GM10248 (cell line): ENCODE measurements around the gene ARHGAP18.

Experiments
- CTCF ChIA-PET: fragments of 300-600 bp; sonication (Branson Sonifier 250); formaldehyde crosslinking; extraction: SDS; loops from one replicate; lab custom pipeline; 2021; ENCODE audit warnings: antibody characterized with exemption; lab: Yijun Ruan, JAX
- POLR2A ChIA-PET: fragments of 350-650 bp; sonication (Branson Sonifier 250); formaldehyde crosslinking; extraction: SDS; loops from one replicate; lab custom pipeline; 2020; ENCODE audit warnings: antibody characterized with exemption; lab: Yijun Ruan, JAX
- DNase-seq: peaks from one replicate; pipeline ENCODE4 v3.0.0; 2012; ENCODE audit errors: extremely low spot score
- TF ChIP-seq, protein P1 (sequence below): IDR thresholded peaks from 2 replicates; pipeline ENCODE4 v1.5.1; 2012; ENCODE audit warnings: mild to moderate bottlenecking, low read depth; ENCODE audit errors: extremely low read depth, missing control alignments, control extremely low read depth

ARHGAP18 gene

DNA sequence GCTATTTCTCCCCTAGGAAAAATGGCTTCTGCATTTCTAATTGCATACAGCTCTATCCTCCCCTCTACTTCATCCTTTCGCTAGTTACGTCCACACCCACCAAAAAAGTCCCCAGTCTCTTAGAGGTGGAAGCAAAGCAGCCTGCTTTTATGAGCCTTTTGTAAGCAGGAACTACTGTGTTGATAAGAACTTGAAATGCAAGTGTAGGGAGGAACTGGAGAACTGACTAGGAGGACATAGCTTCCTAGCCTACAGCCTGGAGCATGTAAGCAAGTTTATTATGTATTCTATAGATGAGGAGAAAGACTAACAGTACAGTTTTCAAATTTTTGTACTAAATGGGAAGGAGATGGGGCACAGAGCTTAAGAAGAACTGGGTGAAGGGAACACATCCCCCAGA is 10.3 kb downstream of the ARHGAP18 start:
- CTCF ChIA-PET: interaction anchor here (0.7 to 3.3 kb wide), 17 partner anchors 7 to 75 kb away, joined by 3 to 14 read pairs (median 3); partner anchors contain the start of gene ARHGAP18
- DNase-seq: no peak
- POLR2A ChIA-PET: no interaction called here
- TF ChIP-seq, protein P1, sequence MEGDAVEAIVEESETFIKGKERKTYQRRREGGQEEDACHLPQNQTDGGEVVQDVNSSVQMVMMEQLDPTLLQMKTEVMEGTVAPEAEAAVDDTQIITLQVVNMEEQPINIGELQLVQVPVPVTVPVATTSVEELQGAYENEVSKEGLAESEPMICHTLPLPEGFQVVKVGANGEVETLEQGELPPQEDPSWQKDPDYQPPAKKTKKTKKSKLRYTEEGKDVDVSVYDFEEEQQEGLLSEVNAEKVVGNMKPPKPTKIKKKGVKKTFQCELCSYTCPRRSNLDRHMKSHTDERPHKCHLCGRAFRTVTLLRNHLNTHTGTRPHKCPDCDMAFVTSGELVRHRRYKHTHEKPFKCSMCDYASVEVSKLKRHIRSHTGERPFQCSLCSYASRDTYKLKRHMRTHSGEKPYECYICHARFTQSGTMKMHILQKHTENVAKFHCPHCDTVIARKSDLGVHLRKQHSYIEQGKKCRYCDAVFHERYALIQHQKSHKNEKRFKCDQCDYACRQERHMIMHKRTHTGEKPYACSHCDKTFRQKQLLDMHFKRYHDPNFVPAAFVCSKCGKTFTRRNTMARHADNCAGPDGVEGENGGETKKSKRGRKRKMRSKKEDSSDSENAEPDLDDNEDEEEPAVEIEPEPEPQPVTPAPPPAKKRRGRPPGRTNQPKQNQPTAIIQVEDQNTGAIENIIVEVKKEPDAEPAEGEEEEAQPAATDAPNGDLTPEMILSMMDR: no peak

DNA sequence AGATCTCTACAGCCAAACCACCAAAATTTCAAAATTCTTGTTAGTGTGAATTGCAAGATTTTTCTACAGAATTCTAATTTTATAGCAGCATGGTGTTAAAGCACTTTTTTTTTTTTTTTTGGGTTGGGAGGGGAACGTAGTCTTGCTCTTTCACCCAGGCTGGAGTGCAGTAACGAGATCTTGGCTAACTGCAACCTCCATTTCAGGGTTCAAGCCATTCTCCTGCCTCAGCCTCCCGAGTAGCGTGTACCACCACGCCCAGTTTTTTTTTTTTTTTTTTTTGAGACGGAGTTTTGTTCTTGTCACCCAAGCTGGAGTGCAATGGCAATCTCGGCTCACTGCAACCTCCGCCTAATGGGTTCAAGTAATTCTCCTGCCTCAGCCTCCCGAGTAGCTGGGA is 11.5 kb downstream of the ARHGAP18 start:
- TF ChIP-seq, protein P1: no peak
- CTCF ChIA-PET: interaction anchor here (1.2 to 3.3 kb wide), 3 partner anchors 10 to 24 kb away, joined by 3 to 14 read pairs (median 4); partner anchors contain the start of gene ARHGAP18
- POLR2A ChIA-PET: no interaction called here
- DNase-seq: no peak

GRCh38 chr6:129697788-129698187 is 12.2 kb downstream of the ARHGAP18 start:
- DNase-seq: no peak
- ChIA-PET POLR2A (no interaction called here), CTCF (interaction anchor here (4.3 kb wide), 1 partner anchor 10 kb away, joined by 29 read pairs; the partner anchor contains the start of gene ARHGAP18)
- TF ChIP-seq, protein P1: no peak

DNA sequence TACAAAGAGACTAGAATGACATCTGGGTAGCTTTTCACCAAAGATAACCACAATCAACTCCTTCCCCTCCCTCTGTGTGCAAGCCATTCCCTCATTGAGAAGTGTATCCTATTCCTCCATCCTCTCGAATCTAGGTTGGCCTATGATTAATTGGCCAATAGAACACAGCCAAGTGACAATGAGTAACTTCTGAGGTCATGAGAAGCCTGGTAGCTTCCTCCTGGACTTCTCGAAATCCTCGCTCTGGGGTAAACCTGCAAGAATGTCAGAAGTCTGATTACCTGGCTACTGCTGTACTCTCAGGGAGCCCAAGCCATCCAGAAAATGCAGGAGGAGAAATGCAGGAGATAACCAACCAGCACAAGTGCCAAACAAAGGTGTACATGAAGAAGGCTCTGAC is 13.1 kb downstream of the ARHGAP18 start:
- CTCF ChIA-PET: interaction anchor here (0.8 to 4.3 kb wide), 7 partner anchors 11 to 43 kb away, joined by 3 to 29 read pairs (median 3); partner anchors contain the start of gene ARHGAP18
- POLR2A ChIA-PET: no interaction called here
- DNase-seq: no peak
- TF ChIP-seq, protein P1: no peak

DNA sequence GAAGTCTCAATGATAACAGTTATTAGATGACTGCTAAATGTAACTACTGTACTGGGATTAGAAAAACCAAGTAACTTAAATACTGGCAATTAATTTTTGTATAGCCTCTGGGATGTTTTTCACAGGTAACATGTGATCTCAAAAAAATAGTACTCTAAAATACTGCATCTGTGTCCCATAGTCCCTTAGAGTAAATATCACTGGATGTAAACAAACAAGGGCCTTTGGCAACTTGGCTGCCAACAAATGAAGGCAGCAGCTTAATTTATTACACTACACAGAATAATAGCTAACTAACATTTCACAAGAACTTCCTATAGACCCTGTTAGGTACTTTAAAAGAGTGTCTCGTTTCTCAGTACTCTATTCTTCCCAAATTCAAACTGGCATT is 14.0 kb downstream of the ARHGAP18 start:
- POLR2A ChIA-PET: interaction anchor here (0.6 kb wide), 1 partner anchor 111 kb away, joined by 3 read pairs; no protein-coding TSS in a partner anchor
- TF ChIP-seq, protein P1: no peak
- DNase-seq: no peak
- CTCF ChIA-PET: interaction anchor here (0.8 to 4.3 kb wide), 9 partner anchors 10 to 49 kb away, joined by 3 to 29 read pairs (median 3); partner anchors contain the start of gene ARHGAP18

GRCh38 chr6:129695373-129696027 is 14.5 kb downstream of the ARHGAP18 start:
- TF ChIP-seq, protein P1: no peak
- DNase-seq: no peak
- ChIA-PET POLR2A (interaction anchor here (0.6 kb wide), 1 partner anchor 110 kb away, joined by 3 read pairs; no protein-coding TSS in a partner anchor), CTCF (interaction anchor here (0.8 to 4.3 kb wide), 10 partner anchors 10 to 80 kb away, joined by 3 to 29 read pairs (median 3); partner anchors contain the start of gene ARHGAP18)
